GM12872 (cell line): ENCODE data around the gene PRKG1.

ENCODE experiments used
- TF ChIP-seq, protein P1 (sequence below): IDR thresholded peaks from 3 replicates; pipeline ENCODE4 v1.5.1; 2011; ENCODE audit warnings: low read depth, mild to moderate bottlenecking, low read length, moderate library complexity; ENCODE audit not compliant: insufficient read depth

The PRKG1 gene

DNA sequence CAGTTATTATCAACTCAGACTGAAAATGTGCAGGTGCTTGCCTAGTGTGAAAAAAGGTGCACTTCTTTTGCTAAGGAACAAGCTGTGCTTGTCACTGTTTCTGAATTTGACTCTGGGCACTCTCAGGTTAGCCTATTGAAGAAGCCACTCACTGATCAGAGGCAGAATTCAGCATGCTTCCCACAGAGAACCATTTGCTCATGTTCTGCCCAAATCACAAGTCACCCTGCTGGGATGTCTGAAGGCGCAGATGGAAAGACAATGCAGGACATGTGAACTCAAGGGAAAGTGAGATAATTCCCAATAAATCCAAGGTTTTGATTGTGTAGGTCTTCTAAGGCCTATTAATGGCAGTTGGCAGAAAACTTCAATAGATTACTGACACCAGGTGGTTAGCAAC lies 672.9 kb downstream of the PRKG1 start:
- TF ChIP-seq, protein P1, sequence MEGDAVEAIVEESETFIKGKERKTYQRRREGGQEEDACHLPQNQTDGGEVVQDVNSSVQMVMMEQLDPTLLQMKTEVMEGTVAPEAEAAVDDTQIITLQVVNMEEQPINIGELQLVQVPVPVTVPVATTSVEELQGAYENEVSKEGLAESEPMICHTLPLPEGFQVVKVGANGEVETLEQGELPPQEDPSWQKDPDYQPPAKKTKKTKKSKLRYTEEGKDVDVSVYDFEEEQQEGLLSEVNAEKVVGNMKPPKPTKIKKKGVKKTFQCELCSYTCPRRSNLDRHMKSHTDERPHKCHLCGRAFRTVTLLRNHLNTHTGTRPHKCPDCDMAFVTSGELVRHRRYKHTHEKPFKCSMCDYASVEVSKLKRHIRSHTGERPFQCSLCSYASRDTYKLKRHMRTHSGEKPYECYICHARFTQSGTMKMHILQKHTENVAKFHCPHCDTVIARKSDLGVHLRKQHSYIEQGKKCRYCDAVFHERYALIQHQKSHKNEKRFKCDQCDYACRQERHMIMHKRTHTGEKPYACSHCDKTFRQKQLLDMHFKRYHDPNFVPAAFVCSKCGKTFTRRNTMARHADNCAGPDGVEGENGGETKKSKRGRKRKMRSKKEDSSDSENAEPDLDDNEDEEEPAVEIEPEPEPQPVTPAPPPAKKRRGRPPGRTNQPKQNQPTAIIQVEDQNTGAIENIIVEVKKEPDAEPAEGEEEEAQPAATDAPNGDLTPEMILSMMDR, result no peak

DNA sequence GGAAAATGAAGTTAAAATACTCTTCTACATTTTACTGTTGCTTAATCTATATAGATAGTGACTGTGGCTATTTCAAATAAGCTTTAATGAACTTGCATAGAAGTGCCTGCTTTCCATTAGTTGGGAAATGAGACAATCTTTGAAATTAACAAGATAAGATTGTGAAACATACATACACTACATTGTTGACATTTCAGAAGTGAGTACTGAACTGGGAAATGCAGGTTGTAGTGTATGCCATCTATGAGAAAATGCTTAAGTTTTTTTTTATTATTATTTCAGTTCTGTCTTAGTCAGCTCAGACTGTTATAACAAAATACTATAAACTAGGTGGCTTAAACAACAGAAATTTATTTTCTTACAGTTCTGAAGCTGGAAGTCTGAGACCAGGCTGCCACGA lies 674.7 kb downstream of the PRKG1 start:
- TF ChIP-seq, protein P1, result no peak

DNA sequence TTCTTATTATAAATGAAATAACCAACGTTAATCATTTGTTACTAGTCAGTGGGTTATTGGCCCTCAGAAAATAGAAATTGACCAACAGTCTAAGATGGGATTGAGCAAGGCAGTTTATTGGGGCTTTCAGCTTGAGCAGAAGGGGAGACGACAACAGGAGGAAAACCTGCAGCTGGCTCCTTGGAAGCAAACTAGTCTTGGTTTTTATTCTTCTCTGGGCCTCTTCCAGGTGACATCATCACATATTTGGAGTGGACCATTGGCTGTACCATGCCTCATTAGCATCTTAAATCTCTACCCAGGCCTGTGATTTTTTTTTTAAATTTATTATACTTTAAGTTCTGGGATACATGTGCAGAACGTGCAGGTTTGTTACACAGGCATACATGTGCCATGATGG lies 684.1 kb downstream of the PRKG1 start:
- TF ChIP-seq, protein P1, result no peak

DNA sequence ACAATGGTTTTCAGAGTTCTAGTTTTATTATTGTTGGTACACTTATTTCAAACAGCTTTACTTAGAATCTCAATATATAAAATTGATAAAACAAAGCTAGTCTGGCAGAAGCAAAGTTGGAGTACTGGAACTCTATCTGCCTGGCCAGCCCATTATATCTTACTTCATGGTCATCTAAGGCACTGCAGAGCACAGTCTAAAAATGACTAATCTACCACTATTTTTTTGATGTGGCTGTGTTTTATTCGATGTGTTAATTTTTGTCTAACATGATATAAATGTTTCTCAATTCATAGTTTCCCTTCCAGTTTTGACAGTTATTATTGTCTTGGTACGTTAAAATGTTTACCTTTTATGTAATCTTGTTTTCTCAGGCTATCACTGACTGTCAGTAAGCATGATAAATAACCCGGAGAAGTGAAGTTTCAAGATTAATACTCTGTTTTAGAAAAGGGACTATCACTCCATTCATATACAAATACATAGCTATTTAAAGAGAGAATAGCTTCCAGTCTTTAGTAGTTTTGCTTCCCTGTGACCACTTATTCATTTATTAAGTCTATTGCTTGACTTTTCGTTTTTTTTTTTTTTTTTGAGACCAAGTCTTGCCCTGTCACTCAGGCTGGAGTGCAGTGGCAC lies 685.7 kb downstream of the PRKG1 start:
- TF ChIP-seq, protein P1, result no peak

DNA sequence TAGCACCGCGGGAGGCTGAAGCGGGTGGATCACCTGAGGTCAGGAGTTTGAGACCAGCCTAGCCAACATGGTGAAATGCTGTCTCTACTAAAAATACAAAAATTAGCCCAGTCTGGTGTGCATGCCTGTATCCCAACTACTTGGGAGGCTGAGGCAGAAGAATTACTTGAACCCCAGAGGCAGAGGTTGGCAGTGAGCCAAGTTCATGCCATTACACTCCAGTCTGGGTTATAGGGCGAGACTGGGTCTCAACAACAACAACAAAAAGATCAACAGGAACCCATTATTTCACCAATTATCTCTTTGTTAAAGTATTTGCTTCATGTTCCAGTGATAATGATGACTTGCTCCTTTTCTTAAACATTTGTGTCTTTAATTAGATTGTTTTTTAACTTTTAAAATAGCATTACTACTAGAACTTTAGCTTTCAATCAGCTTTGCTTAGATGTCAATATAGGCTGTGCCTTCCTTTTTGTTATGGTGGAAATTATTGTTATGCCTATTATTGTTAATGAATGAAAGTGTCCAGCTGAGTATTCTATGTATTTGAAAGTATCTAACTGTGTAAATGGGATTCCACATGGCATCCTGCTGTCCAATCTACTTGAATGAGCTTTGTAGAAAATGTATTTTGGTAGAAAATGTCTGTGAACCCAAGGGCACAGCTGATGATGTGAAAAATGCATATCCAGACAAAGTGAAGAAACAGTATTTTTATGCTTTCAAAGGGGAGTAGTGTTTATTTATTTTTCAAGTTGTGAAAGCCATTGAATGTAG lies 686.8 kb downstream of the PRKG1 start:
- TF ChIP-seq, protein P1, result no peak

DNA sequence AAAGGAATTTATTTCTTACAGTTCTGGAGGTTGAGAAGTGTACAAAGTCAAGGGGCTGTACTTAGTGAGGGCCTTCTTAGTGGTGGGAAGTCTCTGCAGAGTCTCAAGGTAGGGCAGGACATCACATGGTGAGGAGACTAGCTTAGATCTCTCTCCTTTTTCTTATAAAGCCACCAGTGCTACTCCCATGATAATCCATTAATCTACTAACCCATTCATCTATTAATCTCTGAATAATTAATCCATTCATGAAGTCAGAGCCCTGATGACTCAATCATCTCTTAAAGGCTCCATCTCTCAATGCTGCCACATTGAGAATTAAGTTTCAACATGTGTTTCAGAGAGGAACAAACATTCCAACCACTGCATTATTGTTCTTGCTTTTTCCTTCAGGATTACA lies 689.5 kb downstream of the PRKG1 start:
- TF ChIP-seq, protein P1, result no peak

DNA sequence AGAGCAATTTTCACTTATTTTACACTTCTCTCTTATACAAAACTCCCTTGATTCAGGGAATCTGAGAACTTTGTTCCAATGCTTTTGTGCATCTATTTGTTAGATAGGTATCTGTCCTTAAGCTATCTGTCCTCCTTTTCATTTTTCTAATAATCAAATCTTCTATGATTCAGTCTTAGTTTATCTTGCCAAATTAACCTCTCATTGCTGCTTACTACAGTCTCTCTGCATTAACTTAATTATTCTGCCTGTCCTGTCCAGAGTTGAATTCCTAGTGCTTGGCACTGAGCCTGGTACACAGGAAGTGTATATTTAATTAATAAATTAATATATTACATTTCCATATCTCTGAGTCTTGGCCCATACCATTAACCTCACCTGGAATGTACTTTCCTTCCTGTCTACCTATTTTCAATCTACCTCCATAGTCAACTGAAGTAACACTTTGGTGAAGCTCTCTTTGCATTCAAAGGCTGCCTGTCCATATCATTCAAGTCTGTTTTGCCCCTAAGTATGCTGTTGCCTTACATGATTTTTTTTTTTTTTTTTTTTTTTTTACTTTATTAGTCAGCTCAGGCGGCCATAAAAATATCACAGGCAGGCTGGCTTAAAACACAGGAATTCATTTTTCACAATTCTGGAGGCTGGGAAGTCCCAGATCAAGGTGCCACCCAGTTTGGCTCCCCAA lies 691.1 kb downstream of the PRKG1 start:
- TF ChIP-seq, protein P1, result no peak
